Fibroblast of skin of left quadriceps (primary cell): ENCODE measurements around the gene AIRE.

Source experiments
- DNase-seq, 2 experiments: peaks; one replicate each; pipeline ENCODE4 v3.0.0-alpha.2; 2013; ENCODE audit warnings: low read depth in 2 of 2

Gene AIRE

GRCh38 chr21:44324854-44325107 is 39.1 kb downstream of the AIRE start:
- no peak for DNase-seq

GRCh38 chr21:44325386-44326271 is 40.0 kb downstream of the AIRE start:
- DNase-seq, result no peak

GRCh38 chr21:44326272-44326647 is 40.6 kb downstream of the AIRE start:
- DNase-seq, result no peak

- DNase-seq, result no peak
Measured at GRCh38 chr21:44326716-44327602, 41.3 kb downstream of the AIRE start.

GRCh38 chr21:44327603-44327974 is 41.9 kb downstream of the AIRE start:
- DNase-seq, result no peak

- DNase-seq, result no peak
Measured at GRCh38 chr21:44328242-44328895, 42.7 kb downstream of the AIRE start.

GRCh38 chr21:44329086-44329889 is 43.6 kb downstream of the AIRE start:
- no peak for DNase-seq

GRCh38 chr21:44329971-44330681 is 44.5 kb downstream of the AIRE start:
- no peak for DNase-seq

GRCh38 chr21:44330698-44331097 is 45.0 kb downstream of the AIRE start:
- no peak for DNase-seq

GRCh38 chr21:44331209-44331608 is 45.5 kb downstream of the AIRE start:
- no peak for DNase-seq

- no peak for DNase-seq
Measured at GRCh38 chr21:44331650-44332307, 46.1 kb downstream of the AIRE start.

GRCh38 chr21:44332383-44332782 is 46.7 kb downstream of the AIRE start:
- no peak for DNase-seq

- no peak for DNase-seq
Measured at GRCh38 chr21:44332965-44333364, 47.3 kb downstream of the AIRE start.

- DNase-seq, result no peak
Measured at GRCh38 chr21:44333509-44334328, 48.0 kb downstream of the AIRE start.

- no peak for DNase-seq
Measured at GRCh38 chr21:44334329-44335030, 48.8 kb downstream of the AIRE start.

- no peak for DNase-seq
Measured at GRCh38 chr21:44335266-44336059, 49.8 kb downstream of the AIRE start.

GRCh38 chr21:44337449-44337848 is 51.8 kb downstream of the AIRE start:
- DNase-seq, result no peak
